HepG2 (cell line): Measurements from ENCODE around the gene SOX8. TPM values are rescaled to one million over a fixed set of nuclear protein-coding genes. Genes with fewer than 3 reads are reported as not detected.

Experiments used
- ATAC-seq: fragments of 200-7000 bp; cut with Tn5 transposase; 3 replicates; pipeline ENCODE4 v1.9.1; 2020; ENCODE audit warnings: mild to moderate bottlenecking, moderate library complexity
- BruUV-seq: library from RNA; stranded (reverse); fragments of 400-500 nt; replicated peaks from 2 replicates; lab custom pipeline; 2021; lab: Mats Ljungman, UMichigan
- CTCF ChIA-PET: fragments of 300-600 bp; formaldehyde crosslinking; extraction: SDS; loops from one replicate; lab custom pipeline; 2021; ENCODE audit warnings: low total read pairs, inconsistent platforms, low intra/inter-chr PET ratio; lab: Yijun Ruan, JAX
- POLR2A ChIA-PET: fragments of 350-600 bp; sonication (Branson Sonifier 250); formaldehyde crosslinking; loops from one replicate; lab custom pipeline; 2020; ENCODE audit warnings: antibody characterized with exemption, inconsistent platforms; lab: Yijun Ruan, JAX
- DNase-seq: peaks from one replicate; pipeline ENCODE4 v3.0.0-alpha.2; 2015; ENCODE audit warnings: low spot score
- FAIRE-seq: peaks from 3 replicates; lab custom pipeline; 2011; peaks lifted over from hg19 to GRCh38; lab: Jason Lieb, UNC
- H2AFZ ChIP-seq: one replicate; pipeline ENCODE4 v1.6.1; 2011; ENCODE audit warnings: low read length, inconsistent platforms
- H3K27ac ChIP-seq: fragments of 300-600 bp; 3 replicates; pipeline ENCODE4 v1.8.0; 2011; ENCODE audit warnings: mixed run types, mild to moderate bottlenecking, mixed read lengths, low read length, inconsistent platforms; ENCODE audit not compliant: insufficient read depth; ENCODE audit errors: extremely low read length
- H3K27me3 ChIP-seq, 2 experiments: fragments of 200-600 bp in 1 of 2; 2 replicates in 1 of 2; 3 replicates in 1 of 2; pipeline versions ENCODE4 v1.6.0 to v1.8.0; 2011; ENCODE audit warnings: low read length in 2 of 2, mild to moderate bottlenecking in 2 of 2, moderate library complexity in 2 of 2, inconsistent platforms in 1 of 2; ENCODE audit not compliant: insufficient read depth in 2 of 2, control insufficient read depth in 1 of 2
- H3K36me3 ChIP-seq, 2 experiments: fragments of 200-600 bp in 1 of 2; replicated peaks in 1 of 2; 2 replicates in 1 of 2; 3 replicates in 1 of 2; pipeline versions ENCODE4 v1.5.1 to v1.8.0; 2011; ENCODE audit warnings: low read length in 2 of 2, inconsistent platforms in 1 of 2; ENCODE audit not compliant: insufficient read depth in 2 of 2, control insufficient read depth in 1 of 2
- H3K4me1 ChIP-seq: 2 replicates; pipeline ENCODE4 v1.5.1; 2012; ENCODE audit warnings: low read length, inconsistent platforms; ENCODE audit not compliant: insufficient read depth
- H3K4me2 ChIP-seq: 2 replicates; pipeline ENCODE4 v1.6.0; 2011; ENCODE audit warnings: low read depth, low read length, inconsistent platforms
- H3K4me3 ChIP-seq, 3 experiments: fragments of 200-600 bp in 1 of 3; sonication (generic), shearing (Covaris generic) in 1 of 3; replicated peaks in 1 of 3; 2 replicates each; pipeline ENCODE4 v1.5.1; 2011 to 2016; ENCODE audit warnings: low read length in 3 of 3, inconsistent platforms in 2 of 3, low read depth in 2 of 3, mild to moderate bottlenecking in 2 of 3, control low read depth in 1 of 3, mixed read lengths in 1 of 3; ENCODE audit not compliant: insufficient read depth in 1 of 3
- H3K79me2 ChIP-seq: one replicate; pipeline ENCODE4 v1.6.1; 2011; ENCODE audit warnings: low read length, inconsistent platforms; ENCODE audit not compliant: insufficient read depth
- H3K9ac ChIP-seq: 2 replicates; pipeline ENCODE4 v1.6.0; 2011; ENCODE audit warnings: mild to moderate bottlenecking, low read depth, low read length, inconsistent platforms; ENCODE audit not compliant: insufficient read depth
- H3K9me3 ChIP-seq: 2 replicates; pipeline ENCODE4 v1.5.1; 2012; ENCODE audit warnings: mild to moderate bottlenecking, low read length
- H4K20me1 ChIP-seq: 2 replicates; pipeline ENCODE4 v1.6.0; 2011; ENCODE audit warnings: inconsistent platforms, mild to moderate bottlenecking, low read length, moderate library complexity; ENCODE audit not compliant: insufficient read depth
- E2F5 ChIP-seq: sonication (generic); formaldehyde crosslinking; conservative IDR thresholded peaks from 2 replicates; pipeline ENCODE4 v1.4.0; 2020; ENCODE audit warnings: missing genetic modification reagents
- ZBTB21 ChIP-seq: sonication (generic); formaldehyde crosslinking; IDR thresholded peaks from 2 replicates; pipeline ENCODE4 v1.4.0; 2020; ENCODE audit warnings: missing genetic modification reagents
- ZBTB40 ChIP-seq, 2 experiments: fragments of 450-650 bp in 1 of 2; sonication (generic) in 1 of 2; formaldehyde crosslinking in 1 of 2; IDR thresholded peaks; 2 replicates each; pipeline versions ENCODE4 v1.6.1 to v1.8.0; 2016 to 2022; ENCODE audit warnings: antibody characterized with exemption in 1 of 2, mild to moderate bottlenecking in 1 of 2, missing genetic modification reagents in 1 of 2
- ZFAT ChIP-seq: sonication (generic); formaldehyde crosslinking; conservative IDR thresholded peaks from 2 replicates; pipeline ENCODE4 v1.8.1; 2023; ENCODE audit warnings: missing genetic modification reagents, inconsistent platforms
- ZNF235 ChIP-seq: sonication (generic); formaldehyde crosslinking; IDR thresholded peaks from 2 replicates; pipeline ENCODE4 v1.8.1; 2023; ENCODE audit warnings: mild to moderate bottlenecking, missing genetic modification reagents, borderline replicate concordance
- ZNF510 ChIP-seq: sonication (generic); formaldehyde crosslinking; IDR thresholded peaks from 2 replicates; pipeline ENCODE4 v1.4.0; 2020; ENCODE audit warnings: low read depth, mild to moderate bottlenecking, missing genetic modification reagents
- WGBS: methylation state at CpG from one replicate; pipeline ENCODE4 v1.1.6; 2017; ENCODE audit warnings: low lambda C conversion rate; 5-methylcytosine and 5-hydroxymethylcytosine counted together
- in situ Hi-C: cut with HindIII; loops from 2 replicates; pipeline ENCODE4 v1.10.0; 2017; ENCODE audit warnings: low pct_unique_long_range_greater_than_20kb; ENCODE audit not compliant: extremely low pct_ligation_motif_present
- intact Hi-C: fragments of 100-400 bp; cut with micrococcal nuclease; formaldehyde crosslinking; loops from one replicate; pipeline ENCODE4 v1.10.0; 2022; ENCODE audit not compliant: unreplicated experiment
- polyA plus RNA-seq, 8 experiments: library from polyadenylated mRNA; depleted of rRNA in 3 of 8; stranded (reverse) in 7 of 8; unstranded in 1 of 8; fragments of >200 nt; fragmentation: Illumina TruSeq in 4 of 8; extraction: Trizol in 4 of 8; gene quantifications; 2 replicates each; pipeline versions ENCODE4 v1.2.1 to v1.2.3, GENCODE V29; 2011 to 2016; ENCODE audit warnings: low read depth in 4 of 8, missing spikeins in 1 of 8, mixed read lengths in 1 of 8; ENCODE audit not compliant: insufficient read depth in 1 of 8
- total RNA-seq, 5 experiments: library from RNA; depleted of rRNA; stranded (reverse); fragments of >200 nt; fragmentation: Illumina TruSeq; extraction: Trizol; gene quantifications; 2 replicates each; pipeline ENCODE4 v1.2.3, GENCODE V29; 2016; ENCODE audit warnings: low read depth in 1 of 5

Gene SOX8
- total and polyA plus RNA-seq, 2 of the 13 experiments (the other 11 are each of a cell fraction or from before 2014, with no cell fraction given) = 0.20 to 0.28 TPM

- Histone ChIP-seq H3K4me3 (no peak overlapping the region), H3K4me1 (no peaks in the 10 kb centered on the region), H3K4me2 (no peak overlapping the region), H3K36me3 (no peaks in the 10 kb centered on the region), H3K9me3 (no peaks in the 10 kb centered on the region), H3K27me3 (peaks cover 33 to 92% of the 10 kb centered on the region in 2 experiments), H3K9ac (no peak overlapping the region), H3K79me2 (no peaks in the 10 kb centered on the region), H2AFZ (no peak overlapping the region), H4K20me1 (peaks cover 5% of the 10 kb centered on the region; the same call in 1 of the 2 replicates), H3K27ac (no peak overlapping the region)
- WGBS = 9% methylated on average over 4 of the region's 20 CpGs
- no peak for ATAC-seq
- ChIA-PET POLR2A (no interaction called here), CTCF (no interaction called here)
- intact Hi-C loops (no loop called here), in situ Hi-C loops (no loop called here)
- no peak for FAIRE-seq
- DNase-seq = no peak
- BruUV-seq = no TSS peak
- TF ChIP-seq ZNF235 (CRISPR knock-in tag) (no peak), ZBTB21 (CRISPR knock-in tag) (no peak), E2F5 (no peak), ZBTB40 (IDR thresholded peaks at IDR 0.05) (no peak), ZBTB40 (CRISPR knock-in tag; IDR thresholded peaks at IDR 0.05) (no peak), ZNF510 (CRISPR knock-in tag) (no peak), ZFAT (no peak)
Measured at GRCh38 chr16:1010251-1010650, 28.7 kb downstream of the SOX8 start.
